Uterus (tissue), 2 donors: Measurements from ENCODE around the gene RELL1.

Experiments
- CTCF ChIP-seq, 4 experiments: fragments of 200-600 bp in 2 of 4; fragments of 450-650 bp in 2 of 4; sonication (generic) in 2 of 4; IDR thresholded peaks; one replicate each; pipeline ENCODE4 v1.5.1; 2016 to 2019; ENCODE audit warnings: antibody characterized with exemption in 4 of 4, mild to moderate bottlenecking in 2 of 4, moderate library complexity in 1 of 4
- POLR2A ChIP-seq, 2 donors: fragments of 450-650 bp; IDR thresholded peaks; one replicate each; pipeline ENCODE4 v1.6.1; 2016; ENCODE audit warnings: antibody characterized with exemption in 2 of 2, mild to moderate bottlenecking in 1 of 2, moderate library complexity in 1 of 2

- TF ChIP-seq POLR2A (IDR thresholded peaks at IDR 0.05) (no peak), CTCF (IDR thresholded peaks at IDR 0.05) (no peak)
These were observed 7.6 kb downstream of the RELL1 start for GRCh38 chr4:37678624-37679023.
